GM12878 (cell line): ENCODE measurements around the gene BTBD7.

ENCODE experiments used
- EP300 ChIP-seq, 2 experiments: fragments of 150-350 bp in 1 of 2; IDR thresholded peaks; 2 replicates each; pipeline ENCODE4 v1.6.1; 2011 to 2012; ENCODE audit warnings: low read depth in 2 of 2, low read length in 2 of 2, borderline replicate concordance in 1 of 2, improper control_type of control experiment in 1 of 2, inconsistent platforms in 1 of 2; ENCODE audit not compliant: control insufficient read depth in 1 of 2
- ETV6 ChIP-seq, 2 experiments: fragments of 450-650 bp in 1 of 2; IDR thresholded peaks in 1 of 2; conservative IDR thresholded peaks in 1 of 2; 2 replicates each; pipeline ENCODE4 v1.6.1; 2014; ENCODE audit warnings: antibody characterized with exemption in 1 of 2, borderline replicate concordance in 1 of 2, low read depth in 1 of 2, mild to moderate bottlenecking in 1 of 2, moderate library complexity in 1 of 2
- EZH2 ChIP-seq: IDR thresholded peaks from 2 replicates; pipeline ENCODE4 v1.6.1; 2012; ENCODE audit warnings: low read depth, mild to moderate bottlenecking, control low read depth, inconsistent platforms, low read length, borderline replicate concordance; ENCODE audit not compliant: control insufficient read depth
- SP1 ChIP-seq: IDR thresholded peaks from one replicate; pipeline ENCODE4 v1.6.1; 2011; ENCODE audit warnings: low read depth, low read length
- TF ChIP-seq, protein P1 (sequence below), 3 experiments: IDR thresholded peaks in 2 of 3; conservative IDR thresholded peaks in 1 of 3; 2 replicates each; pipeline ENCODE4 v1.5.1; 2011; ENCODE audit warnings: low read depth in 3 of 3, low read length in 3 of 3, mild to moderate bottlenecking in 3 of 3, control low read depth in 2 of 3, moderate library complexity in 2 of 3, inconsistent platforms in 1 of 3, mixed read lengths in 1 of 3; ENCODE audit not compliant: control insufficient read depth in 2 of 3, insufficient read depth in 1 of 3; ENCODE audit errors: extremely low read depth in 1 of 3
- TF ChIP-seq, protein P2 (sequence below): IDR thresholded peaks from 2 replicates; pipeline ENCODE4 v1.6.1; 2012; ENCODE audit warnings: mild to moderate bottlenecking, low read depth, low read length

DNA sequence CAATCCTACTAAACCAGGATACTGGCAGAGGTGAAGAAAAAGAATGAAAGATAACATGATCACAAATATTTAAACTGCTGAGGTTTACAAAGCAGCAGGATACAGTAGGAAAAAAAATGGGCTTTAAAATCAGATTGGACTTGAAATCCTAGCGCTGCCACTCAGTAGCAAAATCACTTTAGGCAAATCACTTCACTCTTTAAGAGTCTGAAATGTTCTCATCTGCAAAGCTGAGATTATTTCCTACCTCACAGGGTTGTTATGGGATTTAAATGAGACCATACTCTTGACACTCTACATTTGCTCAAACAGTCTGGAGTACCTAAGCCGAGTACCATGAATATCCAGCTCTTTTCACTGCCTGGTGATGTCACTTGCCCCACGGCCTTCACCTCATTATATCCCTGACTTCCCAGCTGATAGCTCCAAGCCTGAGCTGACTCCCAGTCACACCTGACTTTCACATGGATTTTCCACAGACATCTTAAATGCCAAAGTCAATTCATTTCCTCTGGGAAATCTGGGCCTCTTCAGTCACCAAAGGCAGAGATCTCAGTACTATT is 65.6 kb downstream of the BTBD7 start:
- TF ChIP-seq ETV6 (conservative IDR thresholded peaks at IDR 0.05 in 1 of 2, IDR thresholded peaks at IDR 0.05 in 1 of 2; ENCODE audit: borderline replicate concordance in 1 of 2, low read depth in 1 of 2) (no peak), SP1 (no peak), EZH2 (no peak), EP300 (IDR thresholded peaks at IDR 0.05; ENCODE audit: borderline replicate concordance in 1 of 2, control insufficient read depth in 1 of 2, low read depth in 2 of 2, low read length in 2 of 2) (no peak)
- TF ChIP-seq, protein P1, sequence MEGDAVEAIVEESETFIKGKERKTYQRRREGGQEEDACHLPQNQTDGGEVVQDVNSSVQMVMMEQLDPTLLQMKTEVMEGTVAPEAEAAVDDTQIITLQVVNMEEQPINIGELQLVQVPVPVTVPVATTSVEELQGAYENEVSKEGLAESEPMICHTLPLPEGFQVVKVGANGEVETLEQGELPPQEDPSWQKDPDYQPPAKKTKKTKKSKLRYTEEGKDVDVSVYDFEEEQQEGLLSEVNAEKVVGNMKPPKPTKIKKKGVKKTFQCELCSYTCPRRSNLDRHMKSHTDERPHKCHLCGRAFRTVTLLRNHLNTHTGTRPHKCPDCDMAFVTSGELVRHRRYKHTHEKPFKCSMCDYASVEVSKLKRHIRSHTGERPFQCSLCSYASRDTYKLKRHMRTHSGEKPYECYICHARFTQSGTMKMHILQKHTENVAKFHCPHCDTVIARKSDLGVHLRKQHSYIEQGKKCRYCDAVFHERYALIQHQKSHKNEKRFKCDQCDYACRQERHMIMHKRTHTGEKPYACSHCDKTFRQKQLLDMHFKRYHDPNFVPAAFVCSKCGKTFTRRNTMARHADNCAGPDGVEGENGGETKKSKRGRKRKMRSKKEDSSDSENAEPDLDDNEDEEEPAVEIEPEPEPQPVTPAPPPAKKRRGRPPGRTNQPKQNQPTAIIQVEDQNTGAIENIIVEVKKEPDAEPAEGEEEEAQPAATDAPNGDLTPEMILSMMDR (IDR thresholded peaks at IDR 0.05 in 2 of 3, conservative IDR thresholded peaks at IDR 0.05 in 1 of 3; ENCODE audit: control insufficient read depth in 2 of 3, extremely low read depth in 1 of 3, insufficient read depth in 1 of 3, low read depth in 3 of 3, low read length in 3 of 3) = no peak
- TF ChIP-seq, protein P2, sequence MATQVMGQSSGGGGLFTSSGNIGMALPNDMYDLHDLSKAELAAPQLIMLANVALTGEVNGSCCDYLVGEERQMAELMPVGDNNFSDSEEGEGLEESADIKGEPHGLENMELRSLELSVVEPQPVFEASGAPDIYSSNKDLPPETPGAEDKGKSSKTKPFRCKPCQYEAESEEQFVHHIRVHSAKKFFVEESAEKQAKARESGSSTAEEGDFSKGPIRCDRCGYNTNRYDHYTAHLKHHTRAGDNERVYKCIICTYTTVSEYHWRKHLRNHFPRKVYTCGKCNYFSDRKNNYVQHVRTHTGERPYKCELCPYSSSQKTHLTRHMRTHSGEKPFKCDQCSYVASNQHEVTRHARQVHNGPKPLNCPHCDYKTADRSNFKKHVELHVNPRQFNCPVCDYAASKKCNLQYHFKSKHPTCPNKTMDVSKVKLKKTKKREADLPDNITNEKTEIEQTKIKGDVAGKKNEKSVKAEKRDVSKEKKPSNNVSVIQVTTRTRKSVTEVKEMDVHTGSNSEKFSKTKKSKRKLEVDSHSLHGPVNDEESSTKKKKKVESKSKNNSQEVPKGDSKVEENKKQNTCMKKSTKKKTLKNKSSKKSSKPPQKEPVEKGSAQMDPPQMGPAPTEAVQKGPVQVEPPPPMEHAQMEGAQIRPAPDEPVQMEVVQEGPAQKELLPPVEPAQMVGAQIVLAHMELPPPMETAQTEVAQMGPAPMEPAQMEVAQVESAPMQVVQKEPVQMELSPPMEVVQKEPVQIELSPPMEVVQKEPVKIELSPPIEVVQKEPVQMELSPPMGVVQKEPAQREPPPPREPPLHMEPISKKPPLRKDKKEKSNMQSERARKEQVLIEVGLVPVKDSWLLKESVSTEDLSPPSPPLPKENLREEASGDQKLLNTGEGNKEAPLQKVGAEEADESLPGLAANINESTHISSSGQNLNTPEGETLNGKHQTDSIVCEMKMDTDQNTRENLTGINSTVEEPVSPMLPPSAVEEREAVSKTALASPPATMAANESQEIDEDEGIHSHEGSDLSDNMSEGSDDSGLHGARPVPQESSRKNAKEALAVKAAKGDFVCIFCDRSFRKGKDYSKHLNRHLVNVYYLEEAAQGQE = no peak
